Measurements from ENCODE around the gene CLMN. TPM values are rescaled to one million over a fixed set of nuclear protein-coding genes. Genes with fewer than 3 reads are reported as not detected.

CLMN gene
- polyA plus RNA-seq, 1 donor from 2014 or later = 0.57 TPM

- TF ChIP-seq REST (IDR thresholded peaks at IDR 0.05; ENCODE audit: borderline replicate concordance) = no peak
These were observed 20.4 kb downstream of the CLMN start (continued) for GRCh38 chr14:95299271-95299670.

- H3K27me3 ChIP-seq (ENCODE audit: insufficient read depth, low read depth, low read length) = no peaks in the 10 kb centered on the region
- H3K79me2 ChIP-seq (replicated peaks; ENCODE audit: insufficient read depth, low read length) = no peaks in the 10 kb centered on the region
- no peaks in the 10 kb centered on the region for H3K36me3 ChIP-seq (ENCODE audit: insufficient read depth, low read length)
- no peaks in the 10 kb centered on the region for H3K9me3 ChIP-seq (ENCODE audit: low read length)
- no peak overlapping the region for H3K4me2 ChIP-seq (ENCODE audit: low read length)
- no peak overlapping the region for H3K27ac ChIP-seq (ENCODE audit: low read length)
- no peaks in the 10 kb centered on the region for H3K9me2 ChIP-seq (ENCODE audit: insufficient read depth, low read length)
- no peaks in the 10 kb centered on the region for H3F3A ChIP-seq (ENCODE audit: insufficient read depth, low read length, poor library complexity, severe bottlenecking)
- no peaks in the 10 kb centered on the region for H4K20me1 ChIP-seq (ENCODE audit: insufficient read depth)
- H3K4me3 ChIP-seq (ENCODE audit: low read length) = no peak overlapping the region
- H2AFZ ChIP-seq (ENCODE audit: low read depth, low read length) = no peak overlapping the region
- H3K9ac ChIP-seq (ENCODE audit: low read length) = no peak overlapping the region
- no peak for TF ChIP-seq POLR2AphosphoS5 (IDR thresholded peaks at IDR 0.05)
- TF ChIP-seq EP300 (conservative IDR thresholded peaks at IDR 0.05; ENCODE audit: poor library complexity, severe bottlenecking) = no peak
- TF ChIP-seq SMC3 (conservative IDR thresholded peaks at IDR 0.05; ENCODE audit: poor library complexity) = no peak
- no peak for TF ChIP-seq MXI1 (conservative IDR thresholded peaks at IDR 0.05; ENCODE audit: poor library complexity, severe bottlenecking)
- no peak for TF ChIP-seq EZH2 (IDR thresholded peaks at IDR 0.05; ENCODE audit: borderline replicate concordance, insufficient read depth, low read length, poor library complexity, severe bottlenecking)
These were observed 21.9 kb downstream of the CLMN start for GRCh38 chr14:95297832-95298231.

GRCh38 chr14:95296966-95297365 is 22.7 kb downstream of the CLMN start:
- TF ChIP-seq REST (IDR thresholded peaks at IDR 0.05; ENCODE audit: borderline replicate concordance) (no peak), SMC3 (conservative IDR thresholded peaks at IDR 0.05; ENCODE audit: poor library complexity) (no peak), EZH2 (IDR thresholded peaks at IDR 0.05; ENCODE audit: borderline replicate concordance, insufficient read depth, low read length, poor library complexity, severe bottlenecking) (no peak), MXI1 (conservative IDR thresholded peaks at IDR 0.05; ENCODE audit: poor library complexity, severe bottlenecking) (no peak), CTCF (IDR thresholded peaks at IDR 0.05; ENCODE audit: poor library complexity, severe bottlenecking) (no peak), EP300 (conservative IDR thresholded peaks at IDR 0.05; ENCODE audit: poor library complexity, severe bottlenecking) (no peak), POLR2AphosphoS5 (IDR thresholded peaks at IDR 0.05) (no peak), TAF1 (IDR thresholded peaks at IDR 0.05; ENCODE audit: low read depth) (no peak), RAD21 (conservative IDR thresholded peaks at IDR 0.05) (no peak)
- Histone ChIP-seq H3K36me3 (ENCODE audit: insufficient read depth, low read length) (no peaks in the 10 kb centered on the region), H3K4me3 (ENCODE audit: low read length) (no peak overlapping the region), H3K9ac (ENCODE audit: low read length) (no peak overlapping the region), H2AFZ (ENCODE audit: low read depth, low read length) (no peak overlapping the region), H3F3A (ENCODE audit: insufficient read depth, low read length, poor library complexity, severe bottlenecking) (no peaks in the 10 kb centered on the region), H4K20me1 (ENCODE audit: insufficient read depth) (no peaks in the 10 kb centered on the region), H3K79me2 (replicated peaks; ENCODE audit: insufficient read depth, low read length) (no peaks in the 10 kb centered on the region), H3K27me3 (ENCODE audit: insufficient read depth, low read depth, low read length) (no peaks in the 10 kb centered on the region), H3K4me2 (ENCODE audit: low read length) (no peak overlapping the region), H3K9me3 (ENCODE audit: low read length) (no peaks in the 10 kb centered on the region), H3K9me2 (ENCODE audit: insufficient read depth, low read length) (no peaks in the 10 kb centered on the region), H3K27ac (ENCODE audit: low read length) (no peak overlapping the region)

Measured in neural cell (in vitro differentiated cells).